ENCODE results near the gene COX8C. TPM values are rescaled to one million over a fixed set of nuclear protein-coding genes. Genes with fewer than 3 reads are reported as not detected.

The COX8C gene
- total RNA-seq, 3 donors from 2014 or later (not counting 1 experiment from before 2014, with no cell fraction given), result not detected

DNA sequence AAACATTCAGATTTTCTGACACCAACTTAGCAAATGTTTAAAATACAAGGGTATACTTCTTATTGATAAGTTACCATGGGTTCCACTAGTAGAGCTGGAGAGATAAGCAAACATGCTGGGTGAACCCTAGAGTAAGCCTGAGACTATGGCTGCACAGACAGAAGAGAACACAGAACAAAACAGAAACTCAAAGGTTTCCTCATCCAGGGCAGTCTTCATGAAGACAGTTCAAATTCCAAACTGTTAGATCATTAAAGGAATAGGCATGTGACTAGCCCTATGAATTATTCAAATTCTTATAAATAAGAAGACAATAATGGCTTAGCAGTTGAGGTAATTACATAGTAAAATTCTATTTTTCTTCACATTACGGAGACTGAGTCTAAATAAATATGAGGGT is 42.2 kb upstream of the COX8C start:
- no peak overlapping the region for H3K4me3 Mint-ChIP-seq
- Histone ChIP-seq H3K4me3 (ENCODE audit: low read length) (no peak overlapping the region), H3K27ac (ENCODE audit: low read length) (no peak overlapping the region), H3K9me3 (ENCODE audit: control insufficient read depth, insufficient read depth, low read length) (no peaks in the 10 kb centered on the region), H3K27me3 (ENCODE audit: control insufficient read depth, insufficient read depth, low read length) (no peaks in the 10 kb centered on the region), H3K4me1 (ENCODE audit: control insufficient read depth, insufficient read depth, low read length) (peaks cover 5% of the 10 kb centered on the region), H3K36me3 (ENCODE audit: control insufficient read depth, insufficient read depth, low read length) (no peaks in the 10 kb centered on the region)
- H3K27ac Mint-ChIP-seq, result no peak overlapping the region
- no peaks in the 10 kb centered on the region for H3K36me3 Mint-ChIP-seq
- no peaks in the 10 kb centered on the region for H3K27me3 Mint-ChIP-seq (ENCODE audit: low read depth in 2 of 2)
- peaks cover 33 to 50% of the 10 kb centered on the region in 2 donors for H3K4me1 Mint-ChIP-seq
- no CpG with 5 or more reads among the region's 1 CpG for WGBS (ENCODE audit: insufficient coverage)
- TF ChIP-seq, protein P1, sequence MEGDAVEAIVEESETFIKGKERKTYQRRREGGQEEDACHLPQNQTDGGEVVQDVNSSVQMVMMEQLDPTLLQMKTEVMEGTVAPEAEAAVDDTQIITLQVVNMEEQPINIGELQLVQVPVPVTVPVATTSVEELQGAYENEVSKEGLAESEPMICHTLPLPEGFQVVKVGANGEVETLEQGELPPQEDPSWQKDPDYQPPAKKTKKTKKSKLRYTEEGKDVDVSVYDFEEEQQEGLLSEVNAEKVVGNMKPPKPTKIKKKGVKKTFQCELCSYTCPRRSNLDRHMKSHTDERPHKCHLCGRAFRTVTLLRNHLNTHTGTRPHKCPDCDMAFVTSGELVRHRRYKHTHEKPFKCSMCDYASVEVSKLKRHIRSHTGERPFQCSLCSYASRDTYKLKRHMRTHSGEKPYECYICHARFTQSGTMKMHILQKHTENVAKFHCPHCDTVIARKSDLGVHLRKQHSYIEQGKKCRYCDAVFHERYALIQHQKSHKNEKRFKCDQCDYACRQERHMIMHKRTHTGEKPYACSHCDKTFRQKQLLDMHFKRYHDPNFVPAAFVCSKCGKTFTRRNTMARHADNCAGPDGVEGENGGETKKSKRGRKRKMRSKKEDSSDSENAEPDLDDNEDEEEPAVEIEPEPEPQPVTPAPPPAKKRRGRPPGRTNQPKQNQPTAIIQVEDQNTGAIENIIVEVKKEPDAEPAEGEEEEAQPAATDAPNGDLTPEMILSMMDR (IDR thresholded peaks at IDR 0.05), result no peak
- ATAC-seq, result no peak
- no peak for DNase-seq
- intact Hi-C loops (cut with micrococcal nuclease), result no loop called here
- H3K9me3 Mint-ChIP-seq, result no peaks in the 10 kb centered on the region

DNA sequence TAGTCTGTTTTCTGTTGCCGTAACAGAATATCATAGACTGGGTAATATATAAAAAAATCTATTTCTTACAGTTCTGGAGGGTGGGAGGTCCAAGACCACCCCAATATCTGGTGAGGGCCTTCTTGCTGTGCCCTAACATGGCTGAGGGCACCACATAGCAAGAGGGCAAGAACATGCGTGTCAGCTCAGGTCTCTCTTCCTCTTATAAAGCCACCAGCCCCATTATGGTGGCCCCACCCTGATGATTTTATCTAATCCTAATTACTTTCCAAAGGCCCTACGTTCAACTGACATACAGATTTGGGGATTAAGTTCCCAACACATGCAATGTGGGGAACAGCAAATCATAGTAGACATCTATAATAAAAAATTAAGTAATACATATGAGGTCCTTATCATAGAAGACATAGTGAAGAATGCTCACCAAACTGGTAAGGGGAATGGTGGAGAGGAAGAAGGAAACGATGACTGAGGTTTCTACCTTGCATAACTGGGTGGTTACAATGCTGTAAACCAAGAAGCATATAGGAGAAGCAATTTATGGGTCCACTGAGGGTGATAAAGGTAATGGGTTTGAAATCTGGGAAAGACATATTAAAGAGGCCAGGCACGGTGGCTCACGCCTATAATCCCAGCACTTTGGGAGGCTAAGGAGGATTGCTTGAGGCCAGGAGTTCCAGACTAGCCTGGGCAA is 41.1 kb upstream of the COX8C start:
- intact Hi-C loops (cut with micrococcal nuclease), result no loop called here
- H3K4me1 Mint-ChIP-seq, result peaks cover 29 to 56% of the 10 kb centered on the region in 2 donors
- no peaks in the 10 kb centered on the region for H3K27me3 ChIP-seq (ENCODE audit: control insufficient read depth, insufficient read depth, low read length)
- peak overlapping the region in 1 of 2 donors; percentile 9 for H3K27ac Mint-ChIP-seq
- H3K4me3 Mint-ChIP-seq, result no peak overlapping the region
- no peaks in the 10 kb centered on the region for H3K9me3 Mint-ChIP-seq
- no peak overlapping the region for H3K27ac ChIP-seq (ENCODE audit: low read length)
- H3K36me3 ChIP-seq (ENCODE audit: control insufficient read depth, insufficient read depth, low read length), result no peaks in the 10 kb centered on the region
- no peaks in the 10 kb centered on the region for H3K36me3 Mint-ChIP-seq
- no peaks in the 10 kb centered on the region for H3K27me3 Mint-ChIP-seq (ENCODE audit: low read depth in 2 of 2)
- no peaks in the 10 kb centered on the region for H3K9me3 ChIP-seq (ENCODE audit: control insufficient read depth, insufficient read depth, low read length)
- ATAC-seq (peak in 1 of 3 donors; percentile 53), DNase-seq (no peak)
- TF ChIP-seq, protein P1 (IDR thresholded peaks at IDR 0.05), result no peak
- no peak overlapping the region for H3K4me3 ChIP-seq (ENCODE audit: low read length)
- H3K4me1 ChIP-seq (ENCODE audit: control insufficient read depth, insufficient read depth, low read length), result peaks cover 5% of the 10 kb centered on the region
- WGBS (ENCODE audit: insufficient coverage), result 73% methylated on average over 4 of the region's 6 CpGs

DNA sequence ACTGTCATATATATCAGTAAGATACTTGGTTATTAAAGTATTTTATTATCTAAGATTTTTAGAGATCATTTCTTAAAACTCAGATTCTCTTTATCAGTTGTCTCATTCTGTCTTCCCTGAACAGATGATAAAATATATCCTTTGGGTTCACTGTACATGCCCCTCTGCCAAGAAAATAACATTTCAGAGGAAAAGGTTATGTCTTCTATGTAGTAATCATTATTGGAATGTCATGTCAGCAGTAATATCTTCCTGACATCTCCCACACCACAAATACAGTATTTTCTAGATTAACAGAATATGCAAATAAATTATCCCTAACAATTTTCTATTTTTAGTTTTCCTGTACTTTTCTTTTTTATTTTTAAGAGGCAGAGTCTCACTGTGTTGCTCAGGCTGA is 40.2 kb upstream of the COX8C start:
- H3K27me3 Mint-ChIP-seq (ENCODE audit: low read depth in 2 of 2), result no peaks in the 10 kb centered on the region
- Histone ChIP-seq H3K9me3 (ENCODE audit: control insufficient read depth, insufficient read depth, low read length) (no peaks in the 10 kb centered on the region), H3K4me3 (ENCODE audit: low read length) (no peak overlapping the region), H3K4me1 (ENCODE audit: control insufficient read depth, insufficient read depth, low read length) (peaks cover 3% of the 10 kb centered on the region), H3K27ac (ENCODE audit: low read length) (no peak overlapping the region), H3K27me3 (ENCODE audit: control insufficient read depth, insufficient read depth, low read length) (no peaks in the 10 kb centered on the region), H3K36me3 (ENCODE audit: control insufficient read depth, insufficient read depth, low read length) (no peaks in the 10 kb centered on the region)
- no peak for DNase-seq
- ATAC-seq, result no peak
- H3K27ac Mint-ChIP-seq, result no peak overlapping the region
- TF ChIP-seq, protein P1 (IDR thresholded peaks at IDR 0.05), result no peak
- H3K4me3 Mint-ChIP-seq, result no peak overlapping the region
- peaks cover 28 to 55% of the 10 kb centered on the region in 2 donors for H3K4me1 Mint-ChIP-seq
- no peaks in the 10 kb centered on the region for H3K36me3 Mint-ChIP-seq
- intact Hi-C loops (cut with micrococcal nuclease), result no loop called here
- H3K9me3 Mint-ChIP-seq, result no peaks in the 10 kb centered on the region
